Endothelial cell of umbilical vein (primary cell): Measurements from ENCODE around the gene MYH11. TPM values are rescaled to one million over a fixed set of nuclear protein-coding genes. Genes with fewer than 3 reads are reported as not detected.

Source experiments
- BruUV-seq: library from RNA; stranded (reverse); fragments of 400-500 nt; replicated peaks from 2 replicates; lab custom pipeline; 2021; lab: Mats Ljungman, UMichigan
- CTCF ChIA-PET: fragments of 300-600, 350-600 bp; sonication (Branson Sonifier 250); formaldehyde crosslinking; loops from one replicate; lab custom pipeline; 2021; ENCODE audit warnings: antibody characterized with exemption, inconsistent platforms; lab: Charles Lee
- POLR2A ChIA-PET: fragments of 300-600, 350-600 bp; sonication (Branson Sonifier 250); formaldehyde crosslinking; loops from one replicate; lab custom pipeline; 2021; ENCODE audit warnings: antibody characterized with exemption, inconsistent platforms; lab: Charles Lee
- DNase-seq: peaks from one replicate; pipeline ENCODE4 v3.0.0-alpha.2; 2011; ENCODE audit warnings: low read depth, low spot score
- FAIRE-seq: peaks from 2 replicates; lab custom pipeline; 2011; peaks lifted over from hg19 to GRCh38; lab: Jason Lieb, UNC
- H2AFZ ChIP-seq: 2 replicates; pipeline ENCODE4 v1.6.0; 2012; ENCODE audit warnings: low read depth, low read length, control low read depth, inconsistent platforms
- H3K27ac ChIP-seq: 2 replicates; pipeline ENCODE4 v1.5.1; 2011; ENCODE audit warnings: low read depth, mild to moderate bottlenecking, control low read depth, low read length, moderate library complexity; ENCODE audit not compliant: insufficient read depth
- H3K27me3 ChIP-seq, 2 experiments: 2 replicates each; pipeline versions ENCODE4 v1.6.0 to v1.6.1; 2011; ENCODE audit warnings: low read length in 2 of 2, mixed read lengths in 1 of 2; ENCODE audit not compliant: control insufficient read depth in 2 of 2, insufficient read depth in 2 of 2
- H3K36me3 ChIP-seq, 2 experiments: 2 replicates in 1 of 2; 3 replicates in 1 of 2; pipeline ENCODE4 v1.5.1; 2011; ENCODE audit warnings: low read length in 2 of 2, mild to moderate bottlenecking in 1 of 2, moderate library complexity in 1 of 2; ENCODE audit not compliant: control insufficient read depth in 2 of 2, insufficient read depth in 2 of 2; ENCODE audit errors: extremely low read depth in 1 of 2
- H3K4me1 ChIP-seq: 3 replicates; pipeline ENCODE4 v1.5.1; 2011; ENCODE audit warnings: mild to moderate bottlenecking, low read length; ENCODE audit not compliant: control insufficient read depth, insufficient read depth; ENCODE audit errors: extremely low read depth
- H3K4me2 ChIP-seq: 2 replicates; pipeline ENCODE4 v1.6.1; 2011; ENCODE audit warnings: low read length, control low read depth, mixed read lengths; ENCODE audit not compliant: insufficient read depth
- H3K4me3 ChIP-seq, 3 experiments: fragments of 200-600 bp in 1 of 3; sonication (generic), shearing (Covaris generic) in 1 of 3; replicated peaks in 1 of 3; 2 replicates each; pipeline ENCODE4 v1.5.1; 2011 to 2016; ENCODE audit warnings: control low read depth in 3 of 3, low read length in 3 of 3, mild to moderate bottlenecking in 2 of 3, inconsistent platforms in 1 of 3, low read depth in 1 of 3, moderate library complexity in 1 of 3; ENCODE audit not compliant: insufficient read depth in 1 of 3
- H3K79me2 ChIP-seq: 2 replicates; pipeline ENCODE4 v1.6.0; 2012; ENCODE audit warnings: low read length, inconsistent platforms; ENCODE audit not compliant: control insufficient read depth, insufficient read depth
- H3K9ac ChIP-seq: replicated peaks from 2 replicates; pipeline ENCODE3; 2011; ENCODE audit warnings: low read length, control low read depth; ENCODE audit not compliant: insufficient read depth; ENCODE audit errors: extremely low read depth
- H3K9me1 ChIP-seq: replicated peaks from 3 replicates; pipeline ENCODE4 v1.6.0; 2011; ENCODE audit warnings: mild to moderate bottlenecking, low read length; ENCODE audit not compliant: control insufficient read depth, insufficient read depth; ENCODE audit errors: extremely low read depth
- H3K9me3 ChIP-seq: replicated peaks from 2 replicates; pipeline ENCODE4 v1.5.1; 2012; ENCODE audit warnings: low read length, inconsistent platforms; ENCODE audit not compliant: control insufficient read depth, insufficient read depth
- H4K20me1 ChIP-seq: replicated peaks from 2 replicates; pipeline ENCODE3; 2011; ENCODE audit warnings: mild to moderate bottlenecking, low read length; ENCODE audit not compliant: control insufficient read depth, insufficient read depth; ENCODE audit errors: extremely low read depth
- CTCF ChIP-seq, 2 donors: IDR thresholded peaks; 1 replicate in 1 of 2; 2 replicates in 1 of 2; pipeline ENCODE4 v1.5.1; 2011; ENCODE audit warnings: low read length in 2 of 2, mild to moderate bottlenecking in 2 of 2, moderate library complexity in 2 of 2, control low read depth in 1 of 2, inconsistent platforms in 1 of 2, low read depth in 1 of 2; ENCODE audit not compliant: insufficient read depth in 1 of 2; ENCODE audit errors: extremely low read depth in 1 of 2
- EZH2 ChIP-seq: IDR thresholded peaks from 2 replicates; pipeline ENCODE4 v1.6.1; 2012; ENCODE audit warnings: borderline replicate concordance, low read depth, mild to moderate bottlenecking, moderate library complexity, low read length, inconsistent platforms; ENCODE audit not compliant: severe bottlenecking
- FOS ChIP-seq: IDR thresholded peaks from 2 replicates; pipeline ENCODE4 v1.6.1; 2011; ENCODE audit warnings: mild to moderate bottlenecking, low read length, moderate library complexity, borderline replicate concordance; ENCODE audit not compliant: insufficient read depth
- GATA2 ChIP-seq: IDR thresholded peaks from 2 replicates; pipeline ENCODE4 v1.7.0; 2011; ENCODE audit warnings: low read depth, mild to moderate bottlenecking, moderate library complexity, mixed read lengths, low read length; ENCODE audit not compliant: insufficient read length, insufficient read depth
- JUN ChIP-seq: IDR thresholded peaks from 2 replicates; pipeline ENCODE4 v1.6.1; 2011; ENCODE audit warnings: borderline replicate concordance, low read depth; ENCODE audit not compliant: insufficient read length, insufficient read depth
- MAX ChIP-seq: IDR thresholded peaks from 2 replicates; pipeline ENCODE4 v1.6.1; 2011; ENCODE audit not compliant: insufficient read depth, insufficient read length
- MYC ChIP-seq: IDR thresholded peaks from one replicate; pipeline ENCODE4 v1.6.1; 2011; ENCODE audit warnings: mild to moderate bottlenecking, low read depth, low read length
- POLR2A ChIP-seq: IDR thresholded peaks from 2 replicates; pipeline ENCODE4 v1.6.1; 2012; ENCODE audit warnings: low read depth, mild to moderate bottlenecking, control low read depth, low read length
- POLR2AphosphoS5 ChIP-seq: IDR thresholded peaks from 2 replicates; pipeline ENCODE4 v1.6.1; 2012; ENCODE audit warnings: low read depth, mild to moderate bottlenecking, control low read depth, low read length, moderate library complexity; ENCODE audit not compliant: insufficient read depth
- dilution Hi-C: fragments of 300-500 bp; cut with MboI; formaldehyde crosslinking; loops from one replicate; pipeline ENCODE4 v1.15.0; 2019; ENCODE audit warnings: low sequenced_read_pairs; ENCODE audit not compliant: extremely low pct_ligation_motif_present
- intact Hi-C: fragments of 100-400 bp; cut with micrococcal nuclease; formaldehyde crosslinking; loops from one replicate; pipeline ENCODE4 v1.10.0; 2022
- polyA plus RNA-seq, 4 experiments: library from polyadenylated mRNA; depleted of rRNA in 3 of 4; stranded (reverse) in 3 of 4; unstranded in 1 of 4; fragments of >200 nt; gene quantifications; 2 replicates each; pipeline versions ENCODE4 v1.2.1 to v1.2.3, GENCODE V29; 2011 to 2012; ENCODE audit warnings: missing spikeins in 1 of 4
- total RNA-seq: library from RNA; stranded (reverse); gene quantifications from 2 replicates; pipeline ENCODE4 v1.2.3, GENCODE V29; 2021

MYH11 gene
- total and polyA plus RNA-seq, 2 donors (not counting 3 experiments of a cell fraction or from before 2014, with no cell fraction given): not detected

GRCh38 chr16:15866451-15866850 is 9.6 kb upstream of the MYH11 start:
- Histone ChIP-seq H3K9me1 (no peaks in the 10 kb centered on the region), H3K4me2 (no peak overlapping the region), H3K9me3 (no peaks in the 10 kb centered on the region), H3K27me3 (no peaks in the 10 kb centered on the region), H3K36me3 (peaks cover 0 to 5% of the 10 kb centered on the region in 2 experiments), H3K9ac (no peak overlapping the region), H3K27ac (no peak overlapping the region), H3K79me2 (no peaks in the 10 kb centered on the region), H4K20me1 (no peaks in the 10 kb centered on the region), H2AFZ (no peak overlapping the region), H3K4me3 (no peak overlapping the region), H3K4me1 (no peaks in the 10 kb centered on the region)
- dilution Hi-C loops (no loop called here), intact Hi-C loops (no loop called here)
- no peak for DNase-seq
- POLR2A ChIA-PET: no interaction called here
- TF ChIP-seq FOS (no peak), POLR2AphosphoS5 (no peak), MYC (no peak), EZH2 (no peak), CTCF (IDR thresholded peaks at IDR 0.05; ENCODE audit: extremely low read depth in 1 of 2, insufficient read depth in 1 of 2, low read depth in 1 of 2, low read length in 2 of 2) (no peak), JUN (no peak)
- CTCF ChIA-PET: no interaction called here
- no TSS peak for BruUV-seq
- no peak for FAIRE-seq

GRCh38 chr16:15865742-15866141 is 8.9 kb upstream of the MYH11 start:
- no peaks in the 10 kb centered on the region for H3K27me3 ChIP-seq
- no peak for FAIRE-seq
- H3K79me2 ChIP-seq: no peaks in the 10 kb centered on the region
- TSS peak; percentile 27 for BruUV-seq
- DNase-seq: no peak
- H3K9me3 ChIP-seq: no peaks in the 10 kb centered on the region
- H3K4me3 ChIP-seq: no peak overlapping the region
- intact Hi-C loops: no loop called here
- dilution Hi-C loops: no loop called here
- H3K9ac ChIP-seq: no peak overlapping the region
- H2AFZ ChIP-seq: no peak overlapping the region
- ChIA-PET CTCF (no interaction called here), POLR2A (no interaction called here)
- no peaks in the 10 kb centered on the region for H4K20me1 ChIP-seq
- peaks cover 0 to 3% of the 10 kb centered on the region in 2 experiments for H3K36me3 ChIP-seq
- H3K9me1 ChIP-seq: no peaks in the 10 kb centered on the region
- no peak overlapping the region for H3K4me2 ChIP-seq
- H3K27ac ChIP-seq: no peak overlapping the region
- H3K4me1 ChIP-seq: no peaks in the 10 kb centered on the region
- TF ChIP-seq MAX: no peak
- TF ChIP-seq MYC: no peak
- no peak for TF ChIP-seq JUN
- no peak for TF ChIP-seq FOS
- no peak for TF ChIP-seq GATA2
- no peak for TF ChIP-seq CTCF (IDR thresholded peaks at IDR 0.05; ENCODE audit: extremely low read depth in 1 of 2, insufficient read depth in 1 of 2, low read depth in 1 of 2, low read length in 2 of 2)
- TF ChIP-seq EZH2: no peak
- TF ChIP-seq POLR2A: no peak
- no peak for TF ChIP-seq POLR2AphosphoS5
